GM06990 (cell line): ENCODE data around the gene STARD13.

Source experiments
- DNase-seq: peaks from one replicate; pipeline ENCODE4 v3.0.0-alpha.2; 2011; ENCODE audit not compliant: insufficient read length; ENCODE audit errors: extremely low read depth
- H3K27me3 ChIP-seq: replicated peaks from 2 replicates; pipeline ENCODE4 v1.6.0; 2011; ENCODE audit warnings: low read length; ENCODE audit not compliant: control insufficient read depth, insufficient read depth
- H3K36me3 ChIP-seq: 2 replicates; pipeline ENCODE4 v1.5.1; 2011; ENCODE audit warnings: low read length; ENCODE audit not compliant: control insufficient read depth, insufficient read depth
- H3K4me3 ChIP-seq: replicated peaks from 2 replicates; pipeline ENCODE4 v1.5.1; 2011; ENCODE audit warnings: low read depth, mild to moderate bottlenecking, control low read depth, low read length
- TF ChIP-seq, protein P1 (sequence below): IDR thresholded peaks from 2 replicates; pipeline ENCODE4 v1.5.1; 2011; ENCODE audit warnings: low read length, control low read depth, mild to moderate bottlenecking, inconsistent platforms; ENCODE audit not compliant: insufficient read depth, poor library complexity, severe bottlenecking

STARD13 gene

DNA sequence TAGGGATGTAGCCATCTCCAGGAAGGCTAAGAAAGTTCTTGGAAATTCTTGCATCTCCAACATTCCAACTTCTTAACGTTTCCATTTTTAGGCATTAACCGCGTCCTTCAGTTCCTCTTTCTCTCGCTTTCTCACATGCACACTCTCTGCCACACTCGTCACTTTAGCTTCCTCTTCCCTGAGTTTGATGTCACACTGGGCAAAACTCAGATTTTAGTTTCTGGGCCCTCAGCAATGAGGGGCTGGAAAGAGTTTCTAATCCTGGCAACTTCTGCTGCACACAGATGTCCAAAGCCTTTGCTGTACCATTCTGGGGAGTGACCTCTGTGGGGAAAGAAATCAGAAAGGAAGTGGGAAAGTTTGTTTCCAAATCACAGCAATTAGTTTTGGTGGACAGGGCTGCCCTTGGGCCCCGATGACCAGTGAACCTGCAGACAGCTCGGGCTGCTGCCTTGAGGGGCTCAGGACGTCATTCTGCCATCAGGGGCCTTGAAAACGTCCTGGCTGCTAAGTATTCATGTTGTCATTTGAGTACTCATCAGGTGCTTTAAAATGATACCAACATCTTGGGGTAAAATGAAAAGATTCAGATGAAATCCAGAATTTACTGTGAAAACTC is 180.1 kb downstream of the STARD13 start:
- Histone ChIP-seq H3K27me3 (no peaks in the 10 kb centered on the region), H3K4me3 (no peak overlapping the region), H3K36me3 (peaks cover 1% of the 10 kb centered on the region)
- TF ChIP-seq, protein P1, sequence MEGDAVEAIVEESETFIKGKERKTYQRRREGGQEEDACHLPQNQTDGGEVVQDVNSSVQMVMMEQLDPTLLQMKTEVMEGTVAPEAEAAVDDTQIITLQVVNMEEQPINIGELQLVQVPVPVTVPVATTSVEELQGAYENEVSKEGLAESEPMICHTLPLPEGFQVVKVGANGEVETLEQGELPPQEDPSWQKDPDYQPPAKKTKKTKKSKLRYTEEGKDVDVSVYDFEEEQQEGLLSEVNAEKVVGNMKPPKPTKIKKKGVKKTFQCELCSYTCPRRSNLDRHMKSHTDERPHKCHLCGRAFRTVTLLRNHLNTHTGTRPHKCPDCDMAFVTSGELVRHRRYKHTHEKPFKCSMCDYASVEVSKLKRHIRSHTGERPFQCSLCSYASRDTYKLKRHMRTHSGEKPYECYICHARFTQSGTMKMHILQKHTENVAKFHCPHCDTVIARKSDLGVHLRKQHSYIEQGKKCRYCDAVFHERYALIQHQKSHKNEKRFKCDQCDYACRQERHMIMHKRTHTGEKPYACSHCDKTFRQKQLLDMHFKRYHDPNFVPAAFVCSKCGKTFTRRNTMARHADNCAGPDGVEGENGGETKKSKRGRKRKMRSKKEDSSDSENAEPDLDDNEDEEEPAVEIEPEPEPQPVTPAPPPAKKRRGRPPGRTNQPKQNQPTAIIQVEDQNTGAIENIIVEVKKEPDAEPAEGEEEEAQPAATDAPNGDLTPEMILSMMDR: no peak
- no peak for DNase-seq

DNA sequence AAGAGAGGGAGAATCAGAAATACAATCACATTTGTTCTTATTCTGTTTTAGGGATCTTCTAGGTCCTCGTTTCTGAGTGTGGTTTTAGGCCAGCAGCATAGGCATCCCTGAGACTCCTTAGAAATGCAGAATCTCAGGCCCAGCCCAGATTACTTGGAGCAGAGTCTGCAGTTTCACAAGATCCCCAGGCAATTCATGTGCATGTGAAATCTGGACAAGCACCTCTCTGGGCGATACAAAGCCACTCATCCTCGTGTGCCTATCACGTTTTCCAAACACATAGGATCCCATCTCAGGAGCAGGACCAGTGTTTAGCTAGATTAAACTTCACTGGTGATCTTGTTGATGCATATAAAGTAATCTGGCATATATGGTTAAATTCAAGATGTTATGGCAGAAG is 182.1 kb downstream of the STARD13 start:
- Histone ChIP-seq H3K27me3 (no peaks in the 10 kb centered on the region), H3K36me3 (peaks cover 1% of the 10 kb centered on the region), H3K4me3 (no peak overlapping the region)
- TF ChIP-seq, protein P1: no peak
- no peak for DNase-seq

DNA sequence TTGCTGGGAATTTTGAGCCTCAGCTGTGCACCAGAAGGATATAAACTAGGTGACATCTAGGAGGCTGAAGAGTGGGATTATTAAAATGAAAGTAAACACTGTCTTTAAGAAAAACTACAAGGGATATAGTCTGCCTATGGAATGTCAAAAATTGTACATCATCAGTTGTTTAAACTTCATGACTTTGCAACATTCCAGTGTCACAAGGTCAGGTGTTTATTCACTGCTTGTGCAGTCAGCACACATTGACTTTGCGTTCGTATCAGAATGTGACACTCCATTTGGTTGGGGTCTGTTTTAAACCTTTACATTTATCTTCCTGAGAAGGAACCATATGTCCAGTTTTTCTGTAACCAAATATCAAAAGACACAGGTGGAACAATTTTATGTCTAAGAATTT is 183.7 kb downstream of the STARD13 start:
- Histone ChIP-seq H3K36me3 (peaks cover 1% of the 10 kb centered on the region; the same call in 1 of the 2 replicates), H3K27me3 (no peaks in the 10 kb centered on the region), H3K4me3 (no peak overlapping the region)
- TF ChIP-seq, protein P1: no peak
- no peak for DNase-seq

DNA sequence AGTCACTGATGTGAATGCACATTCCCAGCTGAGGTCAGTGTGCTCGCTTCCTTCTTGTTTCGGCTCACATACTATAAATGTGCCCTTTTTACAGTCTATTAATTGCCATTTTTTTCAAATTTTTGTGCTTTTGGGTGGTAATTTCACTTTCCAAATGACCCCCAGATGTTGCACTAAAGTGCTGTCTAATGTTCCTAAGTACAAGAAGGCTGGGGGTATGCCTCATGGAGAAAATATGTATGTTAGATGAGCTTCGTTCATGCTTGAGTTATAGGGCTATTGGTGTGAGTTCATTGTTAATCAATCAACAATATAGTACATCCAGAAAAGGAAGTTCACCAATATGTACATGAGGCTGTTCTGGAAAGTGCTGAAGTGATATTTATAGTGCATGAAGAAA is 184.7 kb downstream of the STARD13 start:
- DNase-seq: no peak
- H3K27me3 ChIP-seq: no peaks in the 10 kb centered on the region

DNA sequence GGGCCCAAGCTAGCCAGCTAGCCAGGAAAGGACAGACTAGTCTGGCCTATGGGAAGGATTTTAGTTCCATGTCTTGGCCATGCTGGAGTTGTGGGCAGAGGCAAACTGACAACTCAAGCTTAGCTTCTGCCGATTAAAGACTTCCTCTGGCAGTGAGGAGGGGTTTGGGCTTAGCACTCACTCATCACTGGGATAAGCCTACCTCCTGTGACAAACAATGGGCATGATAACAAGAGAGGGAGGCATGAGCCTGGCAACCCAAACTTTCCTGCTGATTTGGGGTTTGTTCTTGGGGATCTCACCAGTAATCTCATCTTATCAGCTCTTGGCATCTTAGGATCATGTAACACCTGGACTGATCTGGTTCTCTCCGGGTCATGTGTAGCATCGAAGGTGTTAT is 185.7 kb downstream of the STARD13 start:
- TF ChIP-seq, protein P1: no peak
- no peak overlapping the region for H3K4me3 ChIP-seq
- DNase-seq: no peak
- H3K36me3 ChIP-seq: no peaks in the 10 kb centered on the region
- no peaks in the 10 kb centered on the region for H3K27me3 ChIP-seq

More for the DNA sequence above, 184.7 kb downstream of the STARD13 start:
- TF ChIP-seq, protein P1: no peak
- H3K4me3 ChIP-seq: no peak overlapping the region
- H3K36me3 ChIP-seq: no peaks in the 10 kb centered on the region
